ENCODE data around the gene GPHN.

GRCh38 chr14:66511849-66512248 is 3.9 kb downstream of the GPHN start:
- TF ChIP-seq POLR2AphosphoS5 (IDR thresholded peaks at IDR 0.05; ENCODE audit: low read depth, low read length) (no peak), REST (IDR thresholded peaks at IDR 0.05; ENCODE audit: insufficient read depth in 1 of 2, low read depth in 2 of 2, low read length in 2 of 2) (no peak)

All from PFSK-1 (cell line).